Measurements from ENCODE around the gene ATP6V0E1. TPM values are rescaled to one million over a fixed set of nuclear protein-coding genes. Genes with fewer than 3 reads are reported as not detected.

Gene ATP6V0E1
- total RNA-seq, 2 experiments from 2014 or later: 31.1 to 31.9 TPM

GRCh38 chr5:172979778-172980177, 3.8 kb upstream of the ATP6V0E1 start:
- H3K27me3 Mint-ChIP-seq: no peaks in the 10 kb centered on the region
- H3K4me1 Mint-ChIP-seq (ENCODE audit: low read depth): peaks cover 35% of the 10 kb centered on the region
- peak overlapping the region; percentile 18 for H3K4me3 Mint-ChIP-seq
- H3K9me3 Mint-ChIP-seq: no peaks in the 10 kb centered on the region
- H3K9me3 ChIP-seq (ENCODE audit: control insufficient read depth in 1 of 2, insufficient read depth in 1 of 2, low read length in 2 of 2): no peaks in the 10 kb centered on the region
- H3K36me3 Mint-ChIP-seq (ENCODE audit: low read depth): peaks cover 16% of the 10 kb centered on the region
- peaks cover 22% of the 10 kb centered on the region for H3K4me1 ChIP-seq (ENCODE audit: insufficient read depth, low read length)
- CTCF ChIA-PET: no interaction called here
- no peaks in the 10 kb centered on the region for H3K36me3 ChIP-seq (ENCODE audit: insufficient read depth, low read length)
- DNase-seq (no peak), ATAC-seq (ENCODE audit: poor library complexity) (no peak)
- H3K27ac Mint-ChIP-seq: peak overlapping the region; percentile 53
- POLR2A ChIA-PET: no interaction called here
- no peak overlapping the region for H3K27ac ChIP-seq (ENCODE audit: low read depth in 1 of 2, low read length in 2 of 2)
- no peak for TF ChIP-seq CTCF (IDR thresholded peaks at IDR 0.05)
- intact Hi-C loops (cut with DNase I, micrococcal nuclease): loop anchor here (1.0 to 10.0 kb wide), 9 partner anchors 48 to 905 kb away; partner anchors contain the start of genes BOD1 (in 1 of the 2) and CPEB4 (in 1 of the 2)
- no peak overlapping the region for H3K4me3 ChIP-seq (ENCODE audit: low read length)
- no peaks in the 10 kb centered on the region for H3K27me3 ChIP-seq (ENCODE audit: control insufficient read depth in 1 of 2, insufficient read depth in 2 of 2, low read length in 2 of 2)

- Histone ChIP-seq H3K27ac (ENCODE audit: low read depth in 1 of 2, low read length in 2 of 2) (no peak overlapping the region), H3K9me3 (ENCODE audit: control insufficient read depth in 1 of 2, insufficient read depth in 1 of 2, low read length in 2 of 2) (no peaks in the 10 kb centered on the region), H3K4me3 (ENCODE audit: low read length) (no peak overlapping the region), H3K36me3 (ENCODE audit: insufficient read depth, low read length) (peaks cover 7% of the 10 kb centered on the region), H3K4me1 (ENCODE audit: insufficient read depth, low read length) (peaks cover 30% of the 10 kb centered on the region), H3K27me3 (ENCODE audit: control insufficient read depth in 1 of 2, insufficient read depth in 2 of 2, low read length in 2 of 2) (no peaks in the 10 kb centered on the region)
- Mint-ChIP-seq H3K9me3 (no peaks in the 10 kb centered on the region), H3K27ac (peak overlapping the region; percentile 82), H3K4me3 (peak overlapping the region; percentile 15), H3K36me3 (ENCODE audit: low read depth) (peaks cover 34% of the 10 kb centered on the region), H3K27me3 (no peaks in the 10 kb centered on the region), H3K4me1 (ENCODE audit: low read depth) (peaks cover 51% of the 10 kb centered on the region)
- TF ChIP-seq CTCF (IDR thresholded peaks at IDR 0.05): no peak
- ATAC-seq (ENCODE audit: poor library complexity): no peak
- no peak for DNase-seq
- ChIA-PET CTCF (interaction anchor here (1.7 kb wide), 1 partner anchor 23 kb away, joined by 8 read pairs; the partner anchor contains the start of gene RPL26L1), POLR2A (interaction anchor here (0.8 to 3.4 kb wide), 2 partner anchors 75 to 163 kb away, joined by 3 to 56 read pairs; partner anchors contain the start of gene BNIP1)
- intact Hi-C loops (cut with DNase I, micrococcal nuclease): loop anchor here (1.0 to 10.0 kb wide), 4 partner anchors 45 to 903 kb away; partner anchors contain the start of genes BNIP1 (in 1 of the 2), BOD1 (in 1 of the 2) and CPEB4 (in 1 of the 2)
Measured at GRCh38 chr5:172981931-172982330, 1.6 kb upstream of the ATP6V0E1 start.

- Histone ChIP-seq H3K36me3 (ENCODE audit: insufficient read depth, low read length) (peaks cover 7% of the 10 kb centered on the region), H3K27ac (ENCODE audit: low read depth in 1 of 2, low read length in 2 of 2) (peak overlapping the region; percentile 91 to 96), H3K27me3 (ENCODE audit: control insufficient read depth in 1 of 2, insufficient read depth in 2 of 2, low read length in 2 of 2) (no peaks in the 10 kb centered on the region), H3K4me3 (ENCODE audit: low read length) (peak overlapping the region; percentile 98), H3K4me1 (ENCODE audit: insufficient read depth, low read length) (peaks cover 37% of the 10 kb centered on the region), H3K9me3 (ENCODE audit: control insufficient read depth in 1 of 2, insufficient read depth in 1 of 2, low read length in 2 of 2) (no peaks in the 10 kb centered on the region)
- Mint-ChIP-seq H3K4me1 (ENCODE audit: low read depth) (peaks cover 57% of the 10 kb centered on the region), H3K9me3 (no peaks in the 10 kb centered on the region), H3K36me3 (ENCODE audit: low read depth) (peaks cover 57% of the 10 kb centered on the region), H3K4me3 (peak overlapping the region; percentile 92), H3K27ac (peak overlapping the region; percentile 96), H3K27me3 (no peaks in the 10 kb centered on the region)
- CTCF ChIA-PET: interaction anchor here (0.6 to 2.3 kb wide), 18 partner anchors 11 to 589 kb away, joined by 3 to 17 read pairs (median 4); partner anchors contain the start of genes BNIP1 and RPL26L1
- peak; percentile 51 to 90 (median 72) for DNase-seq
- intact Hi-C loops (cut with DNase I, micrococcal nuclease): loop anchor here (1.0 to 10.0 kb wide), 7 partner anchors 43 to 900 kb away; partner anchors contain the start of genes BNIP1 (in 1 of the 2), BOD1 (in 1 of the 2), CPEB4 (in 1 of the 2) and CREBRF (in 1 of the 2)
- TF ChIP-seq CTCF (IDR thresholded peaks at IDR 0.05): peak; percentile 63
- peak; percentile 84 for ATAC-seq (ENCODE audit: poor library complexity)
- POLR2A ChIA-PET: interaction anchor here (0.5 to 3.4 kb wide), 28 partner anchors 11 to 992 kb away, joined by 3 to 87 read pairs (median 6); partner anchors contain the start of genes BNIP1, DUSP1 and RPL26L1
Measured at GRCh38 chr5:172984244-172984953, 828 bp downstream of the ATP6V0E1 start.

Data from CD4-positive, alpha-beta T cell (primary cell).